Gastroesophageal sphincter (tissue), 2 donors: ENCODE data around the gene PDE4A.

ENCODE experiments used
- EP300 ChIP-seq: sonication (generic); formaldehyde crosslinking; IDR thresholded peaks from one replicate; pipeline ENCODE4 v1.6.1; 2017; ENCODE audit warnings: antibody characterized with exemption, mild to moderate bottlenecking
- POLR2A ChIP-seq, 2 donors: fragments of 450-650 bp; IDR thresholded peaks; one replicate each; pipeline ENCODE4 v1.6.1; 2017; ENCODE audit warnings: antibody characterized with exemption in 2 of 2, mild to moderate bottlenecking in 2 of 2, moderate library complexity in 1 of 2

DNA sequence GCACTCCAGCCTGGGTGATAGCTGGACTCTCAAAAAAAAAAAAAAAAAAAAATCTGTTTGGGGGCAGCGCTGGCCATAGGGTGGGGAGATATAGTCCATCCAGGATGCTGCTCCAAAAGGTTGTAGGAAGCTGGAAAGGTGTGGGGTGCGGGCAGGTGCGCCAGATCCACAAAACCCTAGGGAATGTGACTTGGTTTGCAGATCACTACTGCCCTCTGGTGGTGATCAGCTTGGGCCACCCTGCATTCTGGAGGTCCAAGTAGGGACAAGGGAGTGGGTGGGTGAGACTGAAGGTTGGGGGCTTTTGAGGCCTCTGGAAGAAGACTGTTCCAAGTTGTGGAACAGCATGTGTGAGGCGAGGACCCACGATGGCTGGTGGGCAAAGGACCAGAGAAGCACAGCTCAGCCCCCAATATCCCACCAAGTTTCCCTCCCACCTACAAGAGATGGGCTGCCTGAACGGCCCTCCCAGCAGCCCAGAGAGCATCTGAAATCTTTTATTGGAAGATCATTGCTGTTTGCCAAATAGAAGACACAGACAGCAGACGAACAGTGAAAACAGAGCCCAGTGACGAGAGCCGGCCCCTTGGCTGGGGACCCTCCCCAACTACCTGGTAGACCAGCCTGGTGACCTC is 29.6 kb upstream of the PDE4A start:
- TF ChIP-seq EP300 (no peak), POLR2A (IDR thresholded peaks at IDR 0.05) (no peak)
